ENCODE data around the gene MSI1. TPM values are rescaled to one million over a fixed set of nuclear protein-coding genes. Genes with fewer than 3 reads are reported as not detected.

Gene MSI1
- 1 to 10 TPM in 1 of 2 donors, under 1 TPM in 1; 0.93 to 2.9 TPM for total RNA-seq

- no peak for TF ChIP-seq CTCF (IDR thresholded peaks at IDR 0.05)
- H3K4me3 ChIP-seq = peak within 1 kb of the TSS; percentile 61 to 62
- no peaks in the 10 kb centered on the region for H3K27me3 ChIP-seq
- H3K36me3 ChIP-seq = no peaks in the 10 kb centered on the region
- H3K9me3 ChIP-seq = no peaks in the 10 kb centered on the region
- DNase-seq (ENCODE audit: low spot score) = no peak
- H3K27ac ChIP-seq = peak within 1 kb of the TSS; percentile 15 to 73
- H3K4me1 ChIP-seq = peaks cover 0 to 17% of the 10 kb centered on the region in 2 donors
Observed at GRCh38 chr12:120368789-120369602, at the start of gene MSI1. MSI1 (minus strand) TSS chr12:120369164; CDS start chr12:120369091, 73 bp downstream.

GRCh38 chr12:120417917-120418580 is 49.1 kb upstream of the MSI1 start:
- no peak for DNase-seq (ENCODE audit: low spot score)
- Histone ChIP-seq H3K4me3 (no peak overlapping the region), H3K27me3 (no peaks in the 10 kb centered on the region), H3K36me3 (no peaks in the 10 kb centered on the region), H3K27ac (no peak overlapping the region), H3K4me1 (no peaks in the 10 kb centered on the region), H3K9me3 (no peaks in the 10 kb centered on the region)
- no peak for TF ChIP-seq CTCF (IDR thresholded peaks at IDR 0.05)

- no peak for TF ChIP-seq CTCF (IDR thresholded peaks at IDR 0.05)
- Histone ChIP-seq H3K27me3 (no peaks in the 10 kb centered on the region), H3K9me3 (no peaks in the 10 kb centered on the region), H3K4me3 (no peak overlapping the region), H3K4me1 (no peaks in the 10 kb centered on the region), H3K27ac (no peak overlapping the region), H3K36me3 (no peaks in the 10 kb centered on the region)
- no peak for DNase-seq (ENCODE audit: low spot score)
Observed at GRCh38 chr12:120416490-120417216, 47.7 kb upstream of the MSI1 start.

- TF ChIP-seq CTCF (IDR thresholded peaks at IDR 0.05) = no peak
- peak overlapping the region; percentile 35 to 82 for H3K27ac ChIP-seq
- DNase-seq (ENCODE audit: low spot score) = no peak
Observed at GRCh38 chr12:120413901-120414695, 45.1 kb upstream of the MSI1 start.

GRCh38 chr12:120412421-120412820 is 43.5 kb upstream of the MSI1 start:
- Histone ChIP-seq H3K36me3 (no peaks in the 10 kb centered on the region), H3K27ac (no peak overlapping the region), H3K4me1 (no peaks in the 10 kb centered on the region), H3K27me3 (no peaks in the 10 kb centered on the region), H3K4me3 (no peak overlapping the region), H3K9me3 (no peaks in the 10 kb centered on the region)
- DNase-seq (ENCODE audit: low spot score) = no peak
- no peak for TF ChIP-seq CTCF (IDR thresholded peaks at IDR 0.05)

More at GRCh38 chr12:120413901-120414695, 45.1 kb upstream of the MSI1 start:
- Histone ChIP-seq H3K4me3 (no peak overlapping the region), H3K27me3 (no peaks in the 10 kb centered on the region), H3K36me3 (no peaks in the 10 kb centered on the region), H3K4me1 (no peaks in the 10 kb centered on the region), H3K9me3 (no peaks in the 10 kb centered on the region)

Measured in right atrium auricular region (tissue), 2 donors.